ENCODE measurements around the gene HDAC4. TPM values are rescaled to one million over a fixed set of nuclear protein-coding genes. Genes with fewer than 3 reads are reported as not detected.

HDAC4 gene
- total and polyA plus RNA-seq, 12 donors, result 3.7 to 40.0 (median 25.5) TPM

- TF ChIP-seq, protein P1, sequence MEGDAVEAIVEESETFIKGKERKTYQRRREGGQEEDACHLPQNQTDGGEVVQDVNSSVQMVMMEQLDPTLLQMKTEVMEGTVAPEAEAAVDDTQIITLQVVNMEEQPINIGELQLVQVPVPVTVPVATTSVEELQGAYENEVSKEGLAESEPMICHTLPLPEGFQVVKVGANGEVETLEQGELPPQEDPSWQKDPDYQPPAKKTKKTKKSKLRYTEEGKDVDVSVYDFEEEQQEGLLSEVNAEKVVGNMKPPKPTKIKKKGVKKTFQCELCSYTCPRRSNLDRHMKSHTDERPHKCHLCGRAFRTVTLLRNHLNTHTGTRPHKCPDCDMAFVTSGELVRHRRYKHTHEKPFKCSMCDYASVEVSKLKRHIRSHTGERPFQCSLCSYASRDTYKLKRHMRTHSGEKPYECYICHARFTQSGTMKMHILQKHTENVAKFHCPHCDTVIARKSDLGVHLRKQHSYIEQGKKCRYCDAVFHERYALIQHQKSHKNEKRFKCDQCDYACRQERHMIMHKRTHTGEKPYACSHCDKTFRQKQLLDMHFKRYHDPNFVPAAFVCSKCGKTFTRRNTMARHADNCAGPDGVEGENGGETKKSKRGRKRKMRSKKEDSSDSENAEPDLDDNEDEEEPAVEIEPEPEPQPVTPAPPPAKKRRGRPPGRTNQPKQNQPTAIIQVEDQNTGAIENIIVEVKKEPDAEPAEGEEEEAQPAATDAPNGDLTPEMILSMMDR (IDR thresholded peaks at IDR 0.05), result no peak
- H3K4me1 ChIP-seq, result peaks cover 3 to 20% (median 16%) of the 10 kb centered on the region in 9 donors
- ATAC-seq (no peak), DNase-seq (no peak)
- H3K4me3 ChIP-seq, result no peak overlapping the region
- WGBS, 2 donors, result 96 to 97% methylated on average over 28 of the region's 28 CpGs
- H3K27me3 ChIP-seq, result no peaks in the 10 kb centered on the region
- no peak overlapping the region for H3K27ac ChIP-seq
- intact Hi-C loops (cut with DNase I), result loop anchor here in 2 of 10 donors (10.0 kb wide), 2 partner anchors 246 to 846 kb away; no protein-coding TSS in a partner anchor
- peaks cover 0 to 81% (median 18%) of the 10 kb centered on the region in 9 donors for H3K36me3 ChIP-seq
- no peaks in the 10 kb centered on the region for H3K9me3 ChIP-seq
Measured at GRCh38 chr2:239148495-239149200, 252.2 kb downstream of the HDAC4 start.

DNA sequence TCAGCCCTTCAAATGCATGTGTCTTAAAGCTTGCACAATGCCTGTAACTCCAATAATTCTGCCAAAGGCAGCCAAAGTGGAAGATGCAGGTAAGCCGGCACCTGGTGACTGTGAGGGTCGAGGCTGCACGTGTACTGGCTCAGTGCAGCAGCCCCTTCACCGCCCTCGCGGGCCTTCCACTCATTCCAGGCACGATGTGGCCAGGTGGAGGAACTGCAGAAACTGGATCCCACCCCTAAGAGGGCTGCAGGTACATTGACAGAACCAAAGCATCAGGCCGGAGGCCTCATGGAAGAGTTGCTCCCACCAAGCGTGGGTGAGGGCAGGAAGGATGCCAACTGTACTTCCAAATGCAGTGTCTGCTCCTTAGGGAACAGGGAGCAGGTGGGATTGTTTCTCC, 253.4 kb downstream of the HDAC4 start:
- intact Hi-C loops (cut with DNase I), result loop anchor here in 2 of 10 donors (10.0 kb wide), 2 partner anchors 247 to 847 kb away; no protein-coding TSS in a partner anchor
- 94 to 95% methylated on average over 9 of the region's 9 CpGs for WGBS, 2 donors
- H3K4me3 ChIP-seq, result no peak overlapping the region
- H3K9me3 ChIP-seq, result no peaks in the 10 kb centered on the region
- DNase-seq (no peak), ATAC-seq (no peak)
- peaks cover 0 to 81% (median 25%) of the 10 kb centered on the region in 9 donors for H3K36me3 ChIP-seq
- TF ChIP-seq, protein P1 (IDR thresholded peaks at IDR 0.05), result no peak
- H3K4me1 ChIP-seq, result peaks cover 3 to 16% (median 14%) of the 10 kb centered on the region in 9 donors
- no peaks in the 10 kb centered on the region for H3K27me3 ChIP-seq
- H3K27ac ChIP-seq, result no peak overlapping the region

GRCh38 chr2:239146741-239147181, 254.1 kb downstream of the HDAC4 start:
- H3K9me3 ChIP-seq, result no peaks in the 10 kb centered on the region
- H3K27ac ChIP-seq, result no peak overlapping the region
- no peak overlapping the region for H3K4me3 ChIP-seq
- H3K4me1 ChIP-seq, result peaks cover 3 to 10% (median 9%) of the 10 kb centered on the region in 9 donors
- TF ChIP-seq, protein P1 (IDR thresholded peaks at IDR 0.05), result no peak
- peak in 1 of 8 donors; percentile 10 for ATAC-seq
- intact Hi-C loops (cut with DNase I), result loop anchor here in 2 of 10 donors (10.0 kb wide), 2 partner anchors 248 to 848 kb away; no protein-coding TSS in a partner anchor
- no peaks in the 10 kb centered on the region for H3K27me3 ChIP-seq
- peaks cover 0 to 81% (median 25%) of the 10 kb centered on the region in 9 donors for H3K36me3 ChIP-seq
- WGBS, 2 donors, result 90 to 93% methylated on average over 12 of the region's 12 CpGs
- no peak for DNase-seq

DNA sequence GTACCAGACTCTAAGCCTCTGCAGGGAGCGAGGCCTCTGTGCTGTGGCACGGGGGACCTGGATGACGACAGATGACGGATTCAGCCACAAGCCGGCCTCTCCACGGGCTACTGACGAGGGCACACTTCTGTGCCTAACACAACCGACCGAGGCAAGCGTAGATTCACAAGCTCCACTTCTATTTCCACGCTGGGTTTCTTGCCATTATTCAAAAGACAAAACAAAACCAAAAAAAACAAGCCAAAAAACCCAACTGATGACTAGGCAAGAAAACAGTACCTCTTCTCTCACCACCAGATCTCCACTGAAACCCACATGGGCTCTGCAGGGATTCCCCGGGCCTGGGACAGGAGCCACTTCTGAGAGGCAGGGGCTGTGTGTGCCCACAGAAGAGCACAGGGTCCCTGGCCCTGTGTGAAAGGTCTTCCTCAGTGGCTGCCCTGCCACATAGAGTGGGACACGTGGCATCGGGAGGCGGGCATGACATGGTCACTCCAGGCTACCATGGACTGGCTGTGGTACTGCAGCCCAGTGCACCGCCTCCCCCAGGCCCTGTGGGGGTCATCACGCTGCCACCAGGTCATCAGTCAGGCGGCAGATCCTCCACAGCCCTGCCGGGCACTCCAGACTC, 254.7 kb downstream of the HDAC4 start:
- peaks cover 0 to 82% (median 25%) of the 10 kb centered on the region in 9 donors for H3K36me3 ChIP-seq

More for the DNA sequence above, 254.7 kb downstream of the HDAC4 start:
- Histone ChIP-seq H3K27me3 (no peaks in the 10 kb centered on the region), H3K4me1 (peaks cover 0 to 4% (median 2%) of the 10 kb centered on the region in 9 donors), H3K27ac (no peak overlapping the region), H3K4me3 (no peak overlapping the region), H3K9me3 (no peaks in the 10 kb centered on the region)
- 90 to 92% methylated on average over 19 of the region's 19 CpGs for WGBS, 2 donors
- TF ChIP-seq, protein P1 (IDR thresholded peaks at IDR 0.05), result no peak
- DNase-seq, result no peak
- ATAC-seq, result peak in 1 of 8 donors; percentile 39
- intact Hi-C loops (cut with DNase I), result loop anchor here in 2 of 10 donors (10.0 kb wide), 2 partner anchors 249 to 849 kb away; no protein-coding TSS in a partner anchor
